ENCODE data around the gene THSD4.

THSD4 gene

DNA sequence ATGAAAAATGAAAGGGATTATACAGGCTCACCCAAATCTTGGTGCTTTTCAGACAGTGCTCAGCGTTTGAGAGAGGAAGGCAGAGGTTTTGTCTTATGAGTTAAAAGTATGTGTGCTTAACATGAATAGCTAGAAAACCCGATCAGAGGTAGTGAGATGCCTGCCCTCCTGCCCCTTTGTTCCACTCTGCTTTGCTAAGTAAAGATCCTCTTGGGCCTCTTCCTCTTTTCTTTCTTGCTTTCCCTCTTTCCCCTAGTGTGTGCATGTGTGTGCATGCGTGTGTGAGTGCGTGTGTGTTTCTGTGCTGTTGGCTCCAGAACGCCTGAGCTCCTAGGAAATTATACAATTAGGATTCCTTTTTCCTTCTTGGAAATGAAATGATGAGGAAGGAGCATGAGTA lies 433.8 kb downstream of the THSD4 start:
- Histone ChIP-seq H3K4me1 (ENCODE audit: control insufficient read depth, insufficient read depth, low read length, unreplicated experiment) (no peaks in the 10 kb centered on the region), H3K79me2 (ENCODE audit: control insufficient read depth, insufficient read depth, low read length, unreplicated experiment) (no peaks in the 10 kb centered on the region), H3K27me3 (ENCODE audit: insufficient read depth, low read length) (no peaks in the 10 kb centered on the region)

DNA sequence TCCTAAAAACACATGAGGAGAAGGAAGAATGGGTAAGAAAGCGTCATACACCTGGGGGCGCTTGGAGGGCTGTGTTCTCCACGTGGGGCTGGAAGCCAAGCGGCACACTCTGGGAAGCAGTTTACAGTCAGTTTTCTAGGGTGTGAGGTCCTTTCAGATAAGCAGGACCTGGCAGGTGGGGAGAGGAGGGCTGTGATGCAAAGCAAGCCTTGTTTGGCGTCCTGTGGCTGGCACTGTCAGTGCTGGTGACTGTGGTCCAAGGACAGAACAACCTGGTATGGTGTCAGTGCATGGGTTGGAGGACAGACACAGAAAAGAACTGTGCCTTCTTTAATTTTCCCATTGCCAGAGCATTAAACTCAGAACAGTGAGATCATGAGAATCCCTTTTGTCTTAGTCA lies 434.4 kb downstream of the THSD4 start:
- no peaks in the 10 kb centered on the region for H3K79me2 ChIP-seq (ENCODE audit: control insufficient read depth, insufficient read depth, low read length, unreplicated experiment)
- no peak overlapping the region for H3K27ac ChIP-seq (ENCODE audit: low read depth, low read length)
- no peak overlapping the region for H3K4me3 ChIP-seq (ENCODE audit: low read depth, low read length)
- H3K36me3 ChIP-seq (ENCODE audit: insufficient read depth, low read length) = no peaks in the 10 kb centered on the region
- H3K4me1 ChIP-seq (ENCODE audit: control insufficient read depth, insufficient read depth, low read length, unreplicated experiment) = no peaks in the 10 kb centered on the region
- H3K27me3 ChIP-seq (ENCODE audit: insufficient read depth, low read length) = no peaks in the 10 kb centered on the region
- no peak overlapping the region for H2AFZ ChIP-seq (ENCODE audit: low read length, unreplicated experiment)

More for the DNA sequence above, 433.8 kb downstream of the THSD4 start:
- no peaks in the 10 kb centered on the region for H3K36me3 ChIP-seq (ENCODE audit: insufficient read depth, low read length)
- H3K27ac ChIP-seq (ENCODE audit: low read depth, low read length) = no peak overlapping the region
- H3K4me3 ChIP-seq (ENCODE audit: low read depth, low read length) = no peak overlapping the region
- no peak overlapping the region for H2AFZ ChIP-seq (ENCODE audit: low read length, unreplicated experiment)

DNA sequence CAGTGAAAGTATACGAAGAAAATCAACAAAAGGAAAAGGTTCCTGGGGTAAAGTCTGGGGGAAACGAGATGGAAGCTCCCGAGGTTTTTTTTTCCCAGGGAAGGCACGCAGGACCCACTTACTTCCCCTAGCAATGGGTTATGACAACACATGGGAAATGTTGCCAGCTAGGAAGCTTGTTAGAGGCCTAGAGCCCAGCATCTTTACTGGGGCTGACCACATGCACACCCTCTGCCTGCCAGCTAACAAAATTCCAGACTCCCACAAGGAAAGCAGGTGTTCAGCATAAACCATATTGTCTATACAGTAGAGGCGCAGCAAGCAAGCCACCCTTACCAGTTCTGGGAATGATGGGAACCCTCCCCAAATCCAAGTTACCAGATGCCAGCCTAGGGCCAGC lies 436.3 kb downstream of the THSD4 start:
- no peak overlapping the region for H2AFZ ChIP-seq (ENCODE audit: low read length, unreplicated experiment)
- no peak overlapping the region for H3K4me3 ChIP-seq (ENCODE audit: low read depth, low read length)
- no peaks in the 10 kb centered on the region for H3K27me3 ChIP-seq (ENCODE audit: insufficient read depth, low read length)
- H3K79me2 ChIP-seq (ENCODE audit: control insufficient read depth, insufficient read depth, low read length, unreplicated experiment) = no peaks in the 10 kb centered on the region
- no peaks in the 10 kb centered on the region for H3K36me3 ChIP-seq (ENCODE audit: insufficient read depth, low read length)
- no peaks in the 10 kb centered on the region for H3K4me1 ChIP-seq (ENCODE audit: control insufficient read depth, insufficient read depth, low read length, unreplicated experiment)
- H3K27ac ChIP-seq (ENCODE audit: low read depth, low read length) = no peak overlapping the region

DNA sequence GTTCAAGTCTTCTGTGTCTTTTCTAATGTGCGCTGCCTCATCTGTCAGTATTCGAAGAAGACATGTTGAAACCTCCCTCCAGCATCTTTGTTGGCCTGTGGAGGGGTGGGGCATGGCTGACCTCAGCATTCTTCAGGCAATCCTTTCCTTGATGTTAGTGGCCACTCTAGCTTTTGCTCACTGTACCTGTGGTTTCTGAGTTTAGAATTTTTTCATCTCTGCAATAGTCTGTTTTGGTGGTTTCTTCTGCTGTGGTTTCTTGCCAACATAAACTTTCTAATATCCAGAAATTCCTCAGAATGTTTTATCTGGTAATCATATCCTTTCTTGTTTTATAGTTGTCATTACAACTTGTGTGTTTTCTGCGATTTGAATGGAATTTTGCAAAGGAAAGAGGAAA lies 443.8 kb downstream of the THSD4 start:
- Histone ChIP-seq H3K4me3 (ENCODE audit: low read depth, low read length) (no peak overlapping the region), H3K4me1 (ENCODE audit: control insufficient read depth, insufficient read depth, low read length, unreplicated experiment) (peaks cover 30% of the 10 kb centered on the region), H2AFZ (ENCODE audit: low read length, unreplicated experiment) (peak overlapping the region; percentile 0), H3K36me3 (ENCODE audit: insufficient read depth, low read length) (peaks cover 3% of the 10 kb centered on the region; the same call in 1 of the 2 replicates), H3K79me2 (ENCODE audit: control insufficient read depth, insufficient read depth, low read length, unreplicated experiment) (no peaks in the 10 kb centered on the region), H3K27me3 (ENCODE audit: insufficient read depth, low read length) (no peaks in the 10 kb centered on the region), H3K27ac (ENCODE audit: low read depth, low read length) (0 out of 2 replicates have a peak overlapping the region, but pooled peaks have one; percentile 17)

DNA sequence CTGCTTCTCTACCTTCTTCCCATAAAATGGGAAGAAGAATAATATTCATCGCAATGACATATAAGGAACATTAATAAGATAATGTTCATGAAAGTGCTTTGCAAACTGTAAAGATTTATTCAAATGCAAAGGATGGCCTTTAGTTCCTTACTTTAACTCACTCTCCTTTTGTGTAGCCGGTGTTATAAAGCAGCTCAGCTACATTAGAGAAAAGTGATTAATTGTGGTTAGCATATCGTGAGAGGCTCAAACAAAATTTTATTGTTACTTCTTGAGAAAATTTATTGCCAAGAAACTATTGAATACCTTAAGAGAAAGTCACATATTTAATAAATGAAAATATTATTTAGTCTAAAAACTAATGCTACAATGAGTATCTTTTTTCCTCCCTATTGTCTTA lies 444.3 kb downstream of the THSD4 start:
- Histone ChIP-seq H3K79me2 (ENCODE audit: control insufficient read depth, insufficient read depth, low read length, unreplicated experiment) (no peaks in the 10 kb centered on the region), H3K36me3 (ENCODE audit: insufficient read depth, low read length) (peaks cover 3% of the 10 kb centered on the region; the same call in 1 of the 2 replicates), H3K27me3 (ENCODE audit: insufficient read depth, low read length) (no peaks in the 10 kb centered on the region), H3K27ac (ENCODE audit: low read depth, low read length) (0 out of 2 replicates have a peak overlapping the region, but pooled peaks have one; percentile 17), H2AFZ (ENCODE audit: low read length, unreplicated experiment) (no peak overlapping the region), H3K4me1 (ENCODE audit: control insufficient read depth, insufficient read depth, low read length, unreplicated experiment) (peaks cover 30% of the 10 kb centered on the region), H3K4me3 (ENCODE audit: low read depth, low read length) (no peak overlapping the region)

DNA sequence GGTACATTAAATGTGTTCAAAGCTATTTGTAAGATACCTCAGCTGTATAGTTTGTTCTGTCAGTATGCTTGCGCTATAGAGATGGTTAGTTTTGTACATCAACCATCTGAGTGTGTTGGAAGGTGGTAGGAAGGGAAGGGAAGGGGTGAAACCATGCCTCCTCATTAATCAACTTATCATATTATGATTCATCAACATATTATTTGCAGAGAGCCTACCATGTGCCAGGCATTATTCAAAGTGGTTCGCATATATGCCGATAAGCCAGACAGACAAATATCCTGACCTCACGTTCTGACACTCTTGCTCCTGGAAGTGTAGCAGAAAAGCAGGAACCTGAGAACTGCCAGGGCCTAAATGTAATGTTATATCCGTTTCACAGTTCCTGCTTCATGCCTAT lies 447.0 kb downstream of the THSD4 start:
- H3K4me1 ChIP-seq (ENCODE audit: control insufficient read depth, insufficient read depth, low read length, unreplicated experiment) = peaks cover 30% of the 10 kb centered on the region
- H3K79me2 ChIP-seq (ENCODE audit: control insufficient read depth, insufficient read depth, low read length, unreplicated experiment) = no peaks in the 10 kb centered on the region
- H3K27me3 ChIP-seq (ENCODE audit: insufficient read depth, low read length) = no peaks in the 10 kb centered on the region
- H3K36me3 ChIP-seq (ENCODE audit: insufficient read depth, low read length) = no peaks in the 10 kb centered on the region; the same call in 1 of the 2 replicates
- 0 out of 2 replicates have a peak overlapping the region, but pooled peaks have one; percentile 0 for H3K27ac ChIP-seq (ENCODE audit: low read depth, low read length)
- H3K4me3 ChIP-seq (ENCODE audit: low read depth, low read length) = no peak overlapping the region
- H2AFZ ChIP-seq (ENCODE audit: low read length, unreplicated experiment) = no peak overlapping the region

DNA sequence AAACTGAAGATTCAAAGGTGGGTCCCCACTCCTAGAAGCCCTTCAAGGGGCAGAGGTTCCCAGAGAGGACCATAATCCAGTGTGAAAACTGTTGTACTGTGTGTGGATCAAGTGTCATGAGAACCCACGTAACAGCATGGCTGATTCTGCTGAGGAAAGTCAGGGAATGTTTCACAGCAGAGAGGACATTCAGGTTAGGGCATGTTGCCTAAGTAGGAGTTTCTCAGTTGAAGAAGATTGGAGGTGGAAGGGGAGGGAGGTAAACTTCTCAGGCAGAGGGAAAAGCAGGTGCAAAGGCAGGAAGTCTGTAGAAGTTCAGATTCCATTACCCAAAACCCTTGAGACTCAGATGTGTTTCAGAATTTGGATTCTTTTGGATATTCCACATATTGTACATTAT lies 448.9 kb downstream of the THSD4 start:
- Histone ChIP-seq H2AFZ (ENCODE audit: low read length, unreplicated experiment) (no peak overlapping the region), H3K79me2 (ENCODE audit: control insufficient read depth, insufficient read depth, low read length, unreplicated experiment) (no peaks in the 10 kb centered on the region), H3K36me3 (ENCODE audit: insufficient read depth, low read length) (no peaks in the 10 kb centered on the region), H3K27ac (ENCODE audit: low read depth, low read length) (no peak overlapping the region), H3K4me1 (ENCODE audit: control insufficient read depth, insufficient read depth, low read length, unreplicated experiment) (peaks cover 24% of the 10 kb centered on the region), H3K27me3 (ENCODE audit: insufficient read depth, low read length) (no peaks in the 10 kb centered on the region), H3K4me3 (ENCODE audit: low read depth, low read length) (no peak overlapping the region)

DNA sequence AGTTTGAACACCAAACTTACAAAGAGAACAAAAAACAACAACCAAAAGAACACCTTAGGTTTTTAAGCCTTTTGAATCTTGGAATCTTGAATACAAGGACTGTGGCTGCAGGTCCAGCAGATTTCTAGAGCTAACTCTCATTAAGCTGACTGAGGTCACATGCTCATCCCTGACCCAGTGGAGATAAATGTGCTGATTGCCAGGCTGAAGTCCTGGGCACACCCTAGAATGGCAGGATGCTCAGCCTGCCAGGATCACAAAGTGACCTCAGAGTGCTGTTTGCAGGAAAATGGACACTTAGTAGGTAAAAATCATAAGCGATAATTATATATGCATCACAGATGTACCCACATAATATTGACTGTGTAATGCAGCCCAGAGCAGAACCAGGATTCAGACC lies 449.7 kb downstream of the THSD4 start:
- no peak overlapping the region for H3K27ac ChIP-seq (ENCODE audit: low read depth, low read length)
- H3K4me3 ChIP-seq (ENCODE audit: low read depth, low read length) = no peak overlapping the region
- peaks cover 18% of the 10 kb centered on the region for H3K4me1 ChIP-seq (ENCODE audit: control insufficient read depth, insufficient read depth, low read length, unreplicated experiment)
- no peaks in the 10 kb centered on the region for H3K27me3 ChIP-seq (ENCODE audit: insufficient read depth, low read length)
- H2AFZ ChIP-seq (ENCODE audit: low read length, unreplicated experiment) = no peak overlapping the region
- no peaks in the 10 kb centered on the region for H3K79me2 ChIP-seq (ENCODE audit: control insufficient read depth, insufficient read depth, low read length, unreplicated experiment)
- H3K36me3 ChIP-seq (ENCODE audit: insufficient read depth, low read length) = no peaks in the 10 kb centered on the region

DNA sequence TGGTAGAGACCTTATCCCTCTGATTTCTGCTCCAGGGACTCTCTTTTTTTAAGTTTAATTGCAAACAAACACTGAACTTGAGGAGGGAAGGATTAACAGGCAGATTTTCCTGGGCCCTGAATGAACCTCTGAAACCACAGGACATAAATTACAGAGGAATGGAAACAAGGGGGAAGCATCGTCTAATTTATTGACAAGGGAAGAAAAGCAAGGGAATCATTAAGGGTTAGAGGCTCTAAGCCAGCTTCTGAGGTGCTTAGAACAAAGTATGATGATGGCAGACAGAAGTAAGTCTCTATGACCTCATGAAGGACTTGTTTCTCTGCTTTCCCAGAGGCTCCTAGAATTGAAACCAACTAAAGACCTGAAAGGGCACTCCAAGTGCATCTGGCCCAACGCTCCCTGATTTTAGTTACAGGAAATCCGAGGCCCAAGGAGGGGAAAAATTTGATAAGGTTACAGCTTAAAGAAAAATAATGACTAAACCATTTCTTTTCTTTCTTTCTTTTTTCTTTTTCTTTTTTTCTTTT lies 450.4 kb downstream of the THSD4 start:
- Histone ChIP-seq H3K79me2 (ENCODE audit: control insufficient read depth, insufficient read depth, low read length, unreplicated experiment) (no peaks in the 10 kb centered on the region), H3K36me3 (ENCODE audit: insufficient read depth, low read length) (no peaks in the 10 kb centered on the region), H3K27me3 (ENCODE audit: insufficient read depth, low read length) (no peaks in the 10 kb centered on the region), H3K4me1 (ENCODE audit: control insufficient read depth, insufficient read depth, low read length, unreplicated experiment) (peaks cover 12% of the 10 kb centered on the region), H3K4me3 (ENCODE audit: low read depth, low read length) (no peak overlapping the region), H2AFZ (ENCODE audit: low read length, unreplicated experiment) (no peak overlapping the region), H3K27ac (ENCODE audit: low read depth, low read length) (no peak overlapping the region)

DNA sequence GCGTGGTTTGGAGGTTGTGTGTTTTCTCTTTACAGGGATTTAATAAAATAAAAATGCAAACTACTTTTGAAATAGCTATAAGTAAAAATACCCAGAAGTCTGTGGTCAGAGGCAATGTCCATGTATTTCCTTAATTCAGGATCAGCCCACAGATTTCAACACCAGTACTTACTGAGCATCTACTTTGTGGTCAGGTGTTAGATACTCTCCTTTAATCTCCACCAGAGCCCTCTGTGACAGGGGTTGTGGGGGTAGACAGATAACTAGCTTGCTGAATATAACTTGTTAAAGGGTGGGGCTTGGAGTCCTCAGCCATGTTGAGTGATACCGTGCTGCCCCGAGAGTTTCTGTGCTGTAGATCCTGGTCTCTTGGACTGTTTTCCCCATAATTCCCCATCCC lies 451.0 kb downstream of the THSD4 start:
- no peak overlapping the region for H2AFZ ChIP-seq (ENCODE audit: low read length, unreplicated experiment)
- H3K4me1 ChIP-seq (ENCODE audit: control insufficient read depth, insufficient read depth, low read length, unreplicated experiment) = peaks cover 12% of the 10 kb centered on the region
- H3K27ac ChIP-seq (ENCODE audit: low read depth, low read length) = no peak overlapping the region
- H3K79me2 ChIP-seq (ENCODE audit: control insufficient read depth, insufficient read depth, low read length, unreplicated experiment) = no peaks in the 10 kb centered on the region
- no peaks in the 10 kb centered on the region for H3K36me3 ChIP-seq (ENCODE audit: insufficient read depth, low read length)
- no peak overlapping the region for H3K4me3 ChIP-seq (ENCODE audit: low read depth, low read length)
- no peaks in the 10 kb centered on the region for H3K27me3 ChIP-seq (ENCODE audit: insufficient read depth, low read length)

DNA sequence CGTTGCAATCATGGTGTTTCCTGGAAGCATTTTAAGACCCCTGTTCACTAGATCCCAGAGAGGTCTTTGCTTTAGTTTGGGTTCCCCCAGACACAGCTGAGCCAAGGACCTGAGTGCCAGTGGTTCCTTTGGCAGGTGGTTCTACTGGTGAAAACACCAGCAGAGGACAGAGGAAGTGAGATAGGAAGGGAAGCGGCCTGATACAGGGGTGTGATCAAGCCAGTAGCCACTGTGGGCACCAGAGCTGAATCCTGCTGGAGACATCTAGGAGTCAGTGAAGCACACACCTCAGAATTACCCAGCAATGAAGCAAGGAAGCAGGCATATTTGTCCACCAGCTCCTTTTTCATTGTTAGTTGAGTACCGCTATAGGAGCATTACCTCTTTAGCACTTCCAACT lies 451.9 kb downstream of the THSD4 start:
- Histone ChIP-seq H3K4me1 (ENCODE audit: control insufficient read depth, insufficient read depth, low read length, unreplicated experiment) (peaks cover 6% of the 10 kb centered on the region), H3K79me2 (ENCODE audit: control insufficient read depth, insufficient read depth, low read length, unreplicated experiment) (no peaks in the 10 kb centered on the region), H2AFZ (ENCODE audit: low read length, unreplicated experiment) (no peak overlapping the region), H3K27ac (ENCODE audit: low read depth, low read length) (no peak overlapping the region), H3K36me3 (ENCODE audit: insufficient read depth, low read length) (no peaks in the 10 kb centered on the region), H3K27me3 (ENCODE audit: insufficient read depth, low read length) (no peaks in the 10 kb centered on the region), H3K4me3 (ENCODE audit: low read depth, low read length) (no peak overlapping the region)

Data from ACC112 (cell line).